GM12875 (cell line): ENCODE results near the gene HES3.

Source experiments
- H3K4me3 ChIP-seq: one replicate; pipeline ENCODE4 v1.5.1; 2011; ENCODE audit warnings: low read depth, low read length, control low read depth
- TF ChIP-seq, protein P1 (sequence below): IDR thresholded peaks from 2 replicates; pipeline ENCODE4 v1.5.1; 2011; ENCODE audit warnings: low read depth, mild to moderate bottlenecking, control low read depth, inconsistent platforms, low read length, moderate library complexity, borderline replicate concordance; ENCODE audit not compliant: insufficient read depth

Gene HES3

DNA sequence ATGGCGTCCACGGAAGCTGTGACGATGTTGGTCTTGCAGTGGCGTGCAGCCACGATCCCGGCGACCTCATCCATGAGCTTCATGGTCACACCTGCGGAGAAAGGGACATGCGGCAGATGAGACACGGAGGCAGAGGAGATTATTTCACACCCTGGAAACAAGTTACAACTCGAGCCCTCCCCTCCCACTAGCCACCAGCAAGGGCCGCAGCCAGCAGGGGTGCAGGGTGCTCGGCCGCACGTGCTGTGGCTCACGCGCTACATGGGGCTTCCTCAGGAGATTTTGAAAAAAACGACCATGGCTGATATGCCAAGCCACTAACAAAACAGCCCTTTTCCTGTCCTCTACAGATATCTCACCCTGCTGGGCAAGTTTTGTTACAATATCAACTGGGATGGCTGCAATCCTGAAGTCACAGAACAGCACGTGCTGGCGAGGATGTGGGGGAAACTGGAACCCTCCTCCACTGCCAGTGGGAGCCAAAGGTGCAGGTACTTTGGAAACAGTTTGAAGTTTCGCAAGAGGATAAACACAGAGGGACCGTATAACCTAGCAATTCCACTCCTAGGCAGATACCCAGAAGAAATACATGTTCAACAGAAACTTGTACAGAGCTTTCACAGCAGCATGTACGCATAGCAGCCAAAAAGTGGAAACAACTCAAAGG is 51.0 kb downstream of the HES3 start:
- TF ChIP-seq, protein P1, sequence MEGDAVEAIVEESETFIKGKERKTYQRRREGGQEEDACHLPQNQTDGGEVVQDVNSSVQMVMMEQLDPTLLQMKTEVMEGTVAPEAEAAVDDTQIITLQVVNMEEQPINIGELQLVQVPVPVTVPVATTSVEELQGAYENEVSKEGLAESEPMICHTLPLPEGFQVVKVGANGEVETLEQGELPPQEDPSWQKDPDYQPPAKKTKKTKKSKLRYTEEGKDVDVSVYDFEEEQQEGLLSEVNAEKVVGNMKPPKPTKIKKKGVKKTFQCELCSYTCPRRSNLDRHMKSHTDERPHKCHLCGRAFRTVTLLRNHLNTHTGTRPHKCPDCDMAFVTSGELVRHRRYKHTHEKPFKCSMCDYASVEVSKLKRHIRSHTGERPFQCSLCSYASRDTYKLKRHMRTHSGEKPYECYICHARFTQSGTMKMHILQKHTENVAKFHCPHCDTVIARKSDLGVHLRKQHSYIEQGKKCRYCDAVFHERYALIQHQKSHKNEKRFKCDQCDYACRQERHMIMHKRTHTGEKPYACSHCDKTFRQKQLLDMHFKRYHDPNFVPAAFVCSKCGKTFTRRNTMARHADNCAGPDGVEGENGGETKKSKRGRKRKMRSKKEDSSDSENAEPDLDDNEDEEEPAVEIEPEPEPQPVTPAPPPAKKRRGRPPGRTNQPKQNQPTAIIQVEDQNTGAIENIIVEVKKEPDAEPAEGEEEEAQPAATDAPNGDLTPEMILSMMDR = no peak
- no peak overlapping the region for H3K4me3 ChIP-seq
